HepG2 (cell line): ENCODE measurements around the gene SYNGR4.

Experiments used
- MXD3 ChIP-seq: IDR thresholded peaks from 2 replicates; pipeline ENCODE4 v1.6.1; 2016; ENCODE audit warnings: mild to moderate bottlenecking, missing biosample characterization, missing genetic modification reagents
- ZBTB1 ChIP-seq: sonication (generic); formaldehyde crosslinking; IDR thresholded peaks from 2 replicates; pipeline ENCODE4 v1.4.0; 2020; ENCODE audit warnings: missing genetic modification reagents, borderline replicate concordance
- ZFP62 ChIP-seq: sonication (generic); formaldehyde crosslinking; IDR thresholded peaks from 2 replicates; pipeline ENCODE4 v1.4.0; 2020; ENCODE audit warnings: missing genetic modification reagents
- ZNF251 ChIP-seq: sonication (generic); formaldehyde crosslinking; IDR thresholded peaks from 2 replicates; pipeline ENCODE4 v1.9.0; 2021; ENCODE audit warnings: mild to moderate bottlenecking, missing genetic modification reagents
- ZNF253 ChIP-seq: sonication (generic); formaldehyde crosslinking; IDR thresholded peaks from 2 replicates; pipeline ENCODE4 v1.8.0; 2022; ENCODE audit warnings: mild to moderate bottlenecking, missing genetic modification reagents, borderline replicate concordance

GRCh38 chr19:48362716-48363499, 1.3 kb upstream of the SYNGR4 start:
- TF ChIP-seq MXD3, result peak; percentile 9; the same call in 1 of the 2 replicates
- TF ChIP-seq ZBTB1 (CRISPR knock-in tag), result no peak
- no peak for TF ChIP-seq ZNF253 (CRISPR knock-in tag)
- TF ChIP-seq ZNF251, result no peak
- peak; percentile 97; the same call in 1 of the 2 replicates for TF ChIP-seq ZFP62
